GM12878 (cell line): ENCODE data around the gene AKR1B1. TPM values are rescaled to one million over a fixed set of nuclear protein-coding genes. Genes with fewer than 3 reads are reported as not detected.

Experiments
- ATAC-seq: fragments of 200-7000 bp; cut with Tn5 transposase; 3 replicates; pipeline ENCODE4 v1.9.1; 2020; ENCODE audit warnings: mild to moderate bottlenecking, moderate library complexity
- BruUV-seq: library from RNA; stranded (reverse); fragments of 400-500 nt; replicated peaks from 2 replicates; lab custom pipeline; 2021; lab: Mats Ljungman, UMichigan
- CTCF ChIA-PET: fragments of 300-600 bp; sonication (Branson Sonifier 250); formaldehyde crosslinking; extraction: SDS; loops from one replicate; lab custom pipeline; 2021; ENCODE audit warnings: inconsistent platforms; lab: Yijun Ruan, JAX
- POLR2A ChIA-PET: fragments of 350-600 bp; formaldehyde crosslinking; extraction: SDS; loops from one replicate; lab custom pipeline; 2021; ENCODE audit warnings: inconsistent platforms; lab: Charles Lee
- RAD21 ChIA-PET: fragments of 300-600 bp; sonication (Branson Sonifier 250); formaldehyde crosslinking; loops from one replicate; lab custom pipeline; 2023; ENCODE audit warnings: antibody characterized with exemption; ENCODE audit not compliant: unreplicated experiment; lab: Charles Lee
- SMC1A ChIA-PET: fragments of 300-600 bp; sonication (Branson Sonifier 250); formaldehyde crosslinking; loops from one replicate; lab custom pipeline; 2023; ENCODE audit not compliant: unreplicated experiment, uncharacterized antibody; lab: Charles Lee
- DNase-seq: peaks from one replicate; pipeline ENCODE4 v3.0.0-alpha.2; 2011; ENCODE audit warnings: low read depth, low spot score
- FAIRE-seq: peaks from 3 replicates; lab custom pipeline; 2011; peaks lifted over from hg19 to GRCh38; lab: Jason Lieb, UNC
- H2AFZ ChIP-seq: 2 replicates; pipeline ENCODE4 v1.6.0; 2011; ENCODE audit warnings: low read depth, low read length, control low read depth; ENCODE audit not compliant: control insufficient read depth
- H3K27ac ChIP-seq: 2 replicates; pipeline ENCODE4 v1.5.1; 2011; ENCODE audit warnings: control low read depth; ENCODE audit not compliant: control insufficient read depth, insufficient read depth
- H3K27me3 ChIP-seq, 2 experiments: replicated peaks in 1 of 2; 2 replicates each; pipeline versions ENCODE4 v1.6.0 to v1.6.1; 2011; ENCODE audit warnings: low read length in 1 of 2; ENCODE audit not compliant: control insufficient read depth in 2 of 2, insufficient read depth in 2 of 2
- H3K36me3 ChIP-seq, 2 experiments: 2 replicates each; pipeline ENCODE4 v1.5.1; 2011; ENCODE audit warnings: low read length in 1 of 2; ENCODE audit not compliant: control insufficient read depth in 2 of 2, insufficient read depth in 2 of 2
- H3K4me1 ChIP-seq: 2 replicates; pipeline ENCODE4 v1.6.1; 2011; ENCODE audit warnings: mild to moderate bottlenecking, low read length, moderate library complexity, mixed read lengths; ENCODE audit not compliant: control insufficient read depth, insufficient read depth
- H3K4me2 ChIP-seq: 2 replicates; pipeline ENCODE4 v1.6.0; 2011; ENCODE audit warnings: control low read depth; ENCODE audit not compliant: control insufficient read depth, insufficient read depth
- H3K4me3 ChIP-seq: fragments of 200-600 bp; sonication (generic); 2 replicates; pipeline ENCODE4 v1.5.1; 2016
- H3K79me2 ChIP-seq: 2 replicates; pipeline ENCODE4 v1.6.0; 2011; ENCODE audit warnings: low read length; ENCODE audit not compliant: control insufficient read depth, insufficient read depth
- H3K9ac ChIP-seq: 2 replicates; pipeline ENCODE4 v1.8.0; 2011; ENCODE audit warnings: low read length, control low read depth, mixed read lengths; ENCODE audit not compliant: control insufficient read depth, insufficient read depth
- H3K9me3 ChIP-seq: replicated peaks from 3 replicates; pipeline ENCODE4 v1.5.1; 2011; ENCODE audit warnings: mild to moderate bottlenecking, low read length; ENCODE audit not compliant: control insufficient read depth, insufficient read depth
- H4K20me1 ChIP-seq: 2 replicates; pipeline ENCODE4 v1.6.0; 2011; ENCODE audit not compliant: control insufficient read depth, insufficient read depth
- BCL11A ChIP-seq: IDR thresholded peaks from 2 replicates; pipeline ENCODE4 v1.6.1; 2011; ENCODE audit warnings: low read depth, low read length
- FOXK2 ChIP-seq: fragments of 450-650 bp; IDR thresholded peaks from 2 replicates; pipeline ENCODE4 v1.6.1; 2017; ENCODE audit warnings: mild to moderate bottlenecking, moderate library complexity
- GATAD2B ChIP-seq: fragments of 450-650 bp; conservative IDR thresholded peaks from 2 replicates; pipeline ENCODE4 v1.6.1; 2017; ENCODE audit warnings: low read depth, mild to moderate bottlenecking, moderate library complexity
- NR2C2 ChIP-seq: IDR thresholded peaks from 2 replicates; pipeline ENCODE4 v1.6.1; 2011; ENCODE audit warnings: borderline replicate concordance, low read depth; ENCODE audit not compliant: control insufficient read depth, insufficient read length
- YBX1 ChIP-seq: fragments of 450-650 bp; IDR thresholded peaks from 2 replicates; pipeline ENCODE4 v1.6.1; 2016; ENCODE audit warnings: antibody characterized with exemption
- WGBS: methylation state at CpG from one replicate; pipeline ENCODE4 v1.1.6; 2016; ENCODE audit warnings: low lambda C conversion rate; ENCODE audit not compliant: insufficient replicate concordance, insufficient coverage; ENCODE audit errors: missing lambda C conversion rate; 5-methylcytosine and 5-hydroxymethylcytosine counted together
- in situ Hi-C: fragments of 300-500 bp; cut with MboI; formaldehyde crosslinking; loops from 9 replicates; pipeline ENCODE4 v1.14.3; 2018; ENCODE audit warnings: mixed read lengths
- intact Hi-C: fragments of 100-400 bp; cut with micrococcal nuclease; formaldehyde crosslinking; loops from one replicate; pipeline ENCODE4 v1.14.2; 2022; ENCODE audit not compliant: unreplicated experiment
- polyA plus RNA-seq, 11 experiments: library from polyadenylated mRNA; depleted of rRNA in 4 of 11; unstranded in 6 of 11; stranded (reverse) in 5 of 11; fragments of >200 nt; fragmentation: Nextera tagmentation in 4 of 11; fragmentation: Illumina TruSeq in 1 of 11; extraction: Ambion mirVana in 4 of 11; extraction: Trizol in 1 of 11; gene quantifications; 1 replicate in 1 of 11; 2 replicates in 10 of 11; pipeline versions ENCODE4 v1.2.1 to v1.2.3, GENCODE V29; 2011 to 2016; ENCODE audit warnings: inconsistent platforms in 2 of 11, missing spikeins in 2 of 11, low read depth in 1 of 11
- total RNA-seq, 4 experiments: library from RNA; depleted of rRNA in 3 of 4; stranded (reverse); fragments of >200 nt in 3 of 4; fragmentation: Illumina TruSeq in 1 of 4; extraction: Trizol in 1 of 4; gene quantifications; 2 replicates each; pipeline versions ENCODE4 v1.2.1 to v1.2.3, GENCODE V29; 2013 to 2021
- TF ChIP-seq, protein P1 (sequence below): fragments of 450-650 bp; IDR thresholded peaks from 2 replicates; pipeline ENCODE4 v1.6.1; 2016; ENCODE audit warnings: mild to moderate bottlenecking
- TF ChIP-seq, protein P2 (sequence below): fragments of 450-650 bp; formaldehyde crosslinking; IDR thresholded peaks from 2 replicates; pipeline ENCODE4 v1.4.0; 2022; ENCODE audit warnings: mild to moderate bottlenecking, moderate library complexity

AKR1B1 gene
- total and polyA plus RNA-seq, 10 of the 15 experiments (the other 5 are each of a cell fraction or from before 2014, with no cell fraction given) = 40.4 to 252 (median 156) TPM

DNA sequence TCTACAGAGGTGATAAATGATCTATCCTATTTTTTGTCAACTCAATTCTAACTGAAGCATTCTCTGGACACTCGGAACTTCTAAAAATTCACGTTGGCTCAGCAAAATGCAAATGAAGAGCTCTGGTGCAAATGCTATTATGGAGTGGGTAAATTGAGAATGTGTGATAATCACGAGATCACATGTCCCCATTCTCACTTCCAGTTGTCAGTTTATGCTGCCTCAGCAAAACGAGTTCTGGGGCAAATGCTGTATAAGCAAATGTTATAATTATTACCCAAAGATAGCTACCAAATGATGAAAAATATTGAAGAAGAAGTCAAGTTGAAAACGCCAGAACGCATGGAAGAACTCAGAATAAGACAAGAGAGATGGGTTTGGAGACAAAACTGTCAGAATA, 29.4 kb downstream of the AKR1B1 start (continued):
- TF ChIP-seq, protein P1, sequence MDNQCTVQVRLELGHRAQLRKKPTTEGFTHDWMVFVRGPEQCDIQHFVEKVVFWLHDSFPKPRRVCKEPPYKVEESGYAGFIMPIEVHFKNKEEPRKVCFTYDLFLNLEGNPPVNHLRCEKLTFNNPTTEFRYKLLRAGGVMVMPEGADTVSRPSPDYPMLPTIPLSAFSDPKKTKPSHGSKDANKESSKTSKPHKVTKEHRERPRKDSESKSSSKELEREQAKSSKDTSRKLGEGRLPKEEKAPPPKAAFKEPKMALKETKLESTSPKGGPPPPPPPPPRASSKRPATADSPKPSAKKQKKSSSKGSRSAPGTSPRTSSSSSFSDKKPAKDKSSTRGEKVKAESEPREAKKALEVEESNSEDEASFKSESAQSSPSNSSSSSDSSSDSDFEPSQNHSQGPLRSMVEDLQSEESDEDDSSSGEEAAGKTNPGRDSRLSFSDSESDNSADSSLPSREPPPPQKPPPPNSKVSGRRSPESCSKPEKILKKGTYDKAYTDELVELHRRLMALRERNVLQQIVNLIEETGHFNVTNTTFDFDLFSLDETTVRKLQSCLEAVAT = no peak
- TF ChIP-seq FOXK2 = no peak
- TF ChIP-seq NR2C2 = no peak
- TF ChIP-seq BCL11A = no peak
- TF ChIP-seq, protein P2, sequence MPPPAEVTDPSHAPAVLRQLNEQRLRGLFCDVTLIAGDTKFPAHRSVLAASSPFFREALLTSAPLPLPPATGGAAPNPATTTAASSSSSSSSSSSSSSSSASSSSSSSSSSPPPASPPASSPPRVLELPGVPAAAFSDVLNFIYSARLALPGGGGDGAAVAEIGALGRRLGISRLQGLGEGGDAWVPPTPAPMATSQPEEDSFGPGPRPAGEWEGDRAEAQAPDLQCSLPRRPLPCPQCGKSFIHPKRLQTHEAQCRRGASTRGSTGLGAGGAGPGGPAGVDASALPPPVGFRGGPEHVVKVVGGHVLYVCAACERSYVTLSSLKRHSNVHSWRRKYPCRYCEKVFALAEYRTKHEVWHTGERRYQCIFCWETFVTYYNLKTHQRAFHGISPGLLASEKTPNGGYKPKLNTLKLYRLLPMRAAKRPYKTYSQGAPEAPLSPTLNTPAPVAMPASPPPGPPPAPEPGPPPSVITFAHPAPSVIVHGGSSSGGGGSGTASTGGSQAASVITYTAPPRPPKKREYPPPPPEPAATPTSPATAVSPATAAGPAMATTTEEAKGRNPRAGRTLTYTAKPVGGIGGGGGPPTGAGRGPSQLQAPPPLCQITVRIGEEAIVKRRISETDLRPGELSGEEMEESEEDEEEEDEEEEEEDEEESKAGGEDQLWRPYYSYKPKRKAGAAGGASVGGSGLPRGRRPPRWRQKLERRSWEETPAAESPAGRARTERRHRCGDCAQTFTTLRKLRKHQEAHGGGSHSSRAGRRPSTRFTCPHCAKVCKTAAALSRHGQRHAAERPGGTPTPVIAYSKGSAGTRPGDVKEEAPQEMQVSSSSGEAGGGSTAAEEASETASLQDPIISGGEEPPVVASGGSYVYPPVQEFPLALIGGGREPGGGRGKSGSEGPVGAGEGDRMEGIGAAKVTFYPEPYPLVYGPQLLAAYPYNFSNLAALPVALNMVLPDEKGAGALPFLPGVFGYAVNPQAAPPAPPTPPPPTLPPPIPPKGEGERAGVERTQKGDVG = no peak

DNA sequence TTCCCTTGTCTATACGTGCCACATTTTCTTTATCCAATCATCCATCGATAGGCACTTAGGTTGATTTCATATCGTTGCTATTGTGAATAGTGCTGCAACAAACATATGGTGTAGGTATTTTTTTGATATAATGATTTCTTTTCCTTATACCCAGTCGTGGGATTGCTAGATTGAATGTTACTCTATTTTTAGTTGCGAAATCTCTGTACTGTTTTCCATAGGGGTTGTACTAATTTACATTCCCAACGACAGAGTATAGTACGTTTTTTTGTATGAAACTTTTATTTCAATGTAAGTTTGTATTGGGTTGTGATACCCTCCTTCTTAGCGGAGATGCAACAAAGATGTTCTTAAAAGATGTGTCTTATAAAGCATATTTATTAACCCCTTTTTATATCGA, 30.0 kb downstream of the AKR1B1 start:
- ChIA-PET POLR2A (no interaction called here), SMC1A (interaction anchor here (1.2 to 5.4 kb wide), 5 partner anchors 8 to 517 kb away, joined by 3 to 75 read pairs (median 3); no protein-coding TSS in a partner anchor), CTCF (interaction anchor here (0.8 to 4.1 kb wide), 6 partner anchors 80 to 323 kb away, joined by 3 to 20 read pairs (median 4); partner anchors contain the start of gene AKR1B15), RAD21 (interaction anchor here (1.1 kb wide), 1 partner anchor 179 kb away, joined by 3 read pairs; no protein-coding TSS in a partner anchor)
- H3K27ac ChIP-seq = no peak overlapping the region
- H3K36me3 ChIP-seq = no peaks in the 10 kb centered on the region
- WGBS = 65% methylated on average over 9 of the region's 9 CpGs
- no peak overlapping the region for H3K4me3 ChIP-seq
- H3K79me2 ChIP-seq = no peaks in the 10 kb centered on the region
- no TSS peak for BruUV-seq
- no peaks in the 10 kb centered on the region for H3K27me3 ChIP-seq
- H2AFZ ChIP-seq = no peak overlapping the region
- DNase-seq (no peak), ATAC-seq (no peak), FAIRE-seq (no peak)
- no peak overlapping the region for H3K9ac ChIP-seq
- no peaks in the 10 kb centered on the region for H4K20me1 ChIP-seq
- TF ChIP-seq GATAD2B (no peak), YBX1 (no peak)
- H3K9me3 ChIP-seq = no peaks in the 10 kb centered on the region
- peaks cover 5% of the 10 kb centered on the region for H3K4me1 ChIP-seq
- H3K4me2 ChIP-seq = no peak overlapping the region
- intact Hi-C loops = no loop called here
- in situ Hi-C loops = no loop called here
